ENCODE data around the gene UBE2R2. TPM values are rescaled to one million over a fixed set of nuclear protein-coding genes. Genes with fewer than 3 reads are reported as not detected.
A peak's percentile ranks its signal among the peaks of the same experiment; 100 is the strongest.
"Not testable (repeated sequence)": the region's sequence is repeated elsewhere in the genome, so short reads cannot be mapped to it uniquely, and the experiment has no call there.

The UBE2R2 gene, protein sequence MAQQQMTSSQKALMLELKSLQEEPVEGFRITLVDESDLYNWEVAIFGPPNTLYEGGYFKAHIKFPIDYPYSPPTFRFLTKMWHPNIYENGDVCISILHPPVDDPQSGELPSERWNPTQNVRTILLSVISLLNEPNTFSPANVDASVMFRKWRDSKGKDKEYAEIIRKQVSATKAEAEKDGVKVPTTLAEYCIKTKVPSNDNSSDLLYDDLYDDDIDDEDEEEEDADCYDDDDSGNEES
- total RNA-seq (10 to 100 TPM; 19.6 to 50.1 (median 43.3) TPM), polyA plus RNA-seq (10 to 100 TPM; 33.6 to 76.0 TPM)
- long read RNA-seq, donor 1, full-length matches to known transcripts = 26 of 45 reads
- long read RNA-seq, donor 1, partial matches to known transcripts = 6 of 45 reads
- long read RNA-seq, donor 1, other reads (novel, unspliced or antisense) = 13 of 45 reads
- long read RNA-seq, donor 2, full-length matches to known transcripts = 51 of 56 reads
- long read RNA-seq, donor 2, partial matches to known transcripts = 5 of 56 reads
- long read RNA-seq, donor 2, other reads (novel, unspliced or antisense) = 0 of 56 reads
- long read RNA-seq, donor 3, full-length matches to known transcripts = 138 of 158 reads
- long read RNA-seq, donor 3, partial matches to known transcripts = 2 of 158 reads
- long read RNA-seq, donor 3, other reads (novel, unspliced or antisense) = 18 of 158 reads

DNA sequence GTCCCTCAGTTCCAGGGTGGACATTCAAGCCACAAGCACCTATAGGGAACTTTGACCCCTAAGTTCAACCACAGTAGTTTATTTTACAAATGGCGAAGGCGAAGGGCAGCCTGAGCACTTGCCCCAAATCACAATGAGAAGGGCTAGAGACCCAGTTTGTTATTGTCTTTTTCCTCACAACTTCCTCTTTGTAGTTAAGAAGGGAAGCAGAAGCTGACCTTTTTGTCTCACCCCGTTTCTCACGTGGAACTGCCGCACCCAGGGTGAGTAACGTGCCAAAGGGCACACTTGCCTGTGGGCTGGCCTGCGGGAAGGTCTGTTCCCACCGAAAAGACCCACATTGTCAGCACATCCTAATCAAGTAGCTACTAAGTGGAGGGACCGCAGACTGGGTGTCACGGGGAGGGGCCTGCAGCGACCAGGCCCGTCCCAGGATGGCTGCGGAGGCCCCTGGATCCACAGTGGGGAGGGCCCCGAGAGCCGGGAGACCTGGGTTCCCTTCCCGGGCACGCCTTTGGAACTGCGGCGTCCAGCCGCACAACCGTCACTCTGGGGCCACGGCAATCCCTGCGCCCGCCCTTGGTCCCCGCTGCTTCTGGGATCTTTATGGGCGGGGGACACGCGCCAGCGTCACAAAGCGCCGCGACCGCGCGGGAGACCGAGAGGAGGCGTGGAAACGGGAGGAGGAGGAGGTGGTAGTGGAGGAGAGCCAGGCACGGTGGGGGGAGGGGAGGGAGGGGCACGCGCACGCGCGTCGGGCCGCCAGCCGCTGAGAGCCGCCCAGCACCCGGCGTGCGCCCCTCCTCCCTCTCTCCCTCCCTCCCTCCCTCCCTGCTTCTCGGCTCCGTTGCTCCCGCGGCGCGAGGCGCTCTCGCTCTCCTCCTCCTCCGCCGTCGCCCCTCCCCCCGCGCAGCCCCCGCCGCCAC is at the start of gene UBE2R2:
UBE2R2 (plus strand) TSS at position 834 of the 926 bp plus-strand sequence. CDS start 598 bp downstream, outside the sequence.
- Histone ChIP-seq H3K4me3 (peak within 1 kb of the TSS; percentile 94), H3K9me3 (no peaks in the 10 kb centered on the region), H3K36me3 (no peaks in the 10 kb centered on the region), H3K4me1 (ENCODE audit: insufficient read depth) (peaks cover 4% of the 10 kb centered on the region), H3K27ac (peak within 1 kb of the TSS; percentile 94 to 100), H3K27me3 (no peaks in the 10 kb centered on the region)
- DNase-seq = peak; percentile 87 to 93 (median 91)
- 3 to 4% (median 4%) methylated on average over 39 to 52 of the region's 66 CpGs for WGBS, 3 donors
- TF ChIP-seq POLR2A (IDR thresholded peaks at IDR 0.05) = peak; percentile 60
- TF ChIP-seq CTCF (IDR thresholded peaks at IDR 0.05) = peak in 1 of 3 donors; percentile 20
- no peak for TF ChIP-seq EP300 (IDR thresholded peaks at IDR 0.05)
- intact Hi-C loops (cut with DNase I) = loop anchor here in 3 of 4 donors (5.0 to 10.0 kb wide), 5 partner anchors 36 to 438 kb away; partner anchors contain the start of gene UBAP2 (in 1 of the 3)

DNA sequence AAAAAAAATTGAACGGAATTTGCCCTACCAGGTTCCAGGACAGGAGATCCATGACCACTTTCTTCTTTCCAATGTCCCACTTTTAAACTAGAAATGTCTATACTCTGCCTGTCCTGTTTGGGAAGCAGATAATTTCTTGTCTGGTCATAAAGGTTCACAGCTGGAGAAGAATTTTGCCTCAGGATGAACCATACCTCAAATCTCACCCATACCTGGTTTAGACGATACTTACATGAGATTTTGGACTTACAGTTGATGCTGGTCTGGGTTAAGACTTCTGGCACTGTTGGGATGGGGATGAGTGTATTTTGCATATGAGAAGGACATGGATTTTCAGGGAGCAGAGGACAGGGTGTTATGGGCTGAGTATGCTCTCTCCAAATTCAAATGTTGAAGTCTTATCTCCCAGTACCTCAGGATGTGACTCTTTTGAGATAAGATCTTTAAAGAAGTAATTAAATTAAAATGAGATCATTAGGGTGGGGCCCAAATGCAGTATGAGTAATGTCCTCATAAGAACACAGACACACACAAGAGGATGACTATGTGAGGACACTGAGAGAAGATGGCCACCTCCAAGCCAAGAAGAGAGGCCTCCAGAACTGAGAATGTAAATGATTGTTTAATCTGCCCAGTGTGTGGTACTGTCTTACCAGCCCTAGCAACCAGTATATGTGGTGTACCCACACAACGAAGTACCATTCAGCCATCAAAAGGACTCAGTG is 46.6 kb upstream of the UBE2R2 start:
- 92 to 93% (median 93%) methylated on average over 3 of the region's 3 CpGs for WGBS, 3 donors

DNA sequence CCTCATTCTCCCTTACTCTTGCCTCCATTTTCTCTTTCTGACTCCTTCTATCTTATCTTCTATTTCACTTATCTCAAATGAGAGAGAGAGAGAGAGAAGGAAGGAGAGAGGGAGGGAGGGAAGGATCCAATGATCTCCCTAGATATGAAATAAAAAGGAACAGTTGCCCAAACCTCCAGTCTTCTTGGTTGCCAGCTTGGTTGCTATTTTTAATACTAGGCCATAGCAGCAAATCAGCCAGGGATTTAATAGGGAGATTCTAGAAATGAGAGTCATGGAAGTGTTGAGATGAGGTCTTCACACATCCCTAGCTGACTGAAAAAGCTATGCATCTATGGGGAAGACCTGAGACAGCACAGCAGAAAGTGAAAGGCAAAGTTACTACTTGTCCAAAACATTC is 43.8 kb upstream of the UBE2R2 start:
- H3K4me3 ChIP-seq; H3K9me3 ChIP-seq; H3K4me1 ChIP-seq (ENCODE audit: insufficient read depth); H3K27ac ChIP-seq; H3K27me3 ChIP-seq; H3K36me3 ChIP-seq; intact Hi-C loops (cut with DNase I); DNase-seq: not testable (repeated sequence)

More for the DNA sequence above, 46.6 kb upstream of the UBE2R2 start:
- H3K9me3 ChIP-seq; intact Hi-C loops (cut with DNase I); H3K27ac ChIP-seq; H3K27me3 ChIP-seq; DNase-seq; H3K4me3 ChIP-seq; H3K36me3 ChIP-seq; H3K4me1 ChIP-seq (ENCODE audit: insufficient read depth): not testable (repeated sequence)

DNA sequence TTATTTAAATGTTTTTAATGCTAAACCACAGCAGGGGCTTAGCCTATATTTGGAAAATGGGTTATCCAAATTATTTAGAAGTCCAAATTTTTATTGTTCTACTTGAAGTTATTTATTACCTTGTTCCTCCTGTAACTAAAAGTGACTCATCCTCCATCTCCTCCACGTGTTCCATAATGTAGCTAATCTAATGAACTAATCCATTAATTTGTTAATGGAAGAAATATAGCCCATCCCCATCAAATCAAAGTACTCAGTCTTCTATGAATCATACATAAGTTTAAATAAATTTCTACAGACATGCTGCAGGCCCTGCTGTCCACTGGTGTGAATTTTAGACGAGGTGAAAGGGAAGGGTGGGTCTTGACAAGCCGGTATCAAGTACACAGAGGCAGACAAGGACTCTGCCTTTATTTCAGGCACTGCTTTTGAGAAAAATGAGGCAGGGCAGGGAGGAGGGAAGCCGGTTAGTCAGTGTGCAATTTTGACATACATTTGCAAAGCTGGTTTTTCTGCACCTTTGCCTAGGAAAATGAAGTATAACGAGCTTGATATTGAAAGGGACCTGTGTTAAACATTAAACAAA is 42.8 kb upstream of the UBE2R2 start:
- H3K27me3 ChIP-seq; intact Hi-C loops (cut with DNase I): not testable (repeated sequence)

DNA sequence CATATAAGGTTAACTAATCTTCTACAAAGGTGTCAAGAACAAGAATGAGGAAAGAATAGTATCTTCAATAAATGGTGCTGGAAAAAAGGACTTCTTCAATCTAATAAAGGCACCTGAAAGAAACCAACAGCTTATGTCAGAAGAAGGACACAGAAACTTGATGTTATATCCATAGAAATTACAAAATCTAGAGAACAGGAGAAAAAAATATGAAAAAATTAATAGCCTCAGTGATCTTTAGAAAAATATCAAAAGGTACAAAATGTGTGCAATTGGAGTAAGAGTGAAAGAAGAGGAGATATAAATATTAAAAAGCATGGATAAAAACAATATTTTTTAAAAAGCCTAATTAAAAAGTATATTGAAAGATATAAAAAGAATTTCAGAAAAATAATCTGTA is 40.4 kb upstream of the UBE2R2 start:
- no peaks in the 10 kb centered on the region for H3K27me3 ChIP-seq
- no peaks in the 10 kb centered on the region for H3K36me3 ChIP-seq

More for the DNA sequence above, 42.8 kb upstream of the UBE2R2 start:
- H3K4me3 ChIP-seq; DNase-seq; H3K4me1 ChIP-seq (ENCODE audit: insufficient read depth); H3K36me3 ChIP-seq; H3K9me3 ChIP-seq; H3K27ac ChIP-seq: not testable (repeated sequence)
- WGBS, 3 donors = 48 to 73% (median 70%) methylated on average over 5 of the region's 5 CpGs

More for the DNA sequence above, 40.4 kb upstream of the UBE2R2 start:
- DNase-seq = no peak
- TF ChIP-seq POLR2A (IDR thresholded peaks at IDR 0.05) = no peak
- TF ChIP-seq CTCF (IDR thresholded peaks at IDR 0.05) = no peak
- no peak for TF ChIP-seq EP300 (IDR thresholded peaks at IDR 0.05)
- no peaks in the 10 kb centered on the region for H3K4me1 ChIP-seq (ENCODE audit: insufficient read depth)
- no peaks in the 10 kb centered on the region for H3K9me3 ChIP-seq
- intact Hi-C loops (cut with DNase I) = no loop called here
- H3K27ac ChIP-seq = no peak overlapping the region
- no peak overlapping the region for H3K4me3 ChIP-seq
